Measurements from ENCODE around the gene S100A2.

Gene S100A2

GRCh38 chr1:153540394-153541361, 25.0 kb downstream of the S100A2 start, which contains the start of gene S100A5:
Gene S100A5, minus strand, starts transcription at chr1:153540934. Its CDS starts 743 bp downstream, at chr1:153540191.
- H3K36me3 Mint-ChIP-seq (ENCODE audit: low read depth), result no peaks in the 10 kb centered on the region
- peak within 1 kb of the TSS; percentile 84 to 99 (median 98) for H3K27ac Mint-ChIP-seq

GRCh38 chr1:153539395-153540093, 26.1 kb downstream of the S100A2 start:
- H3K4me3 Mint-ChIP-seq, result no peak overlapping the region
- peaks cover 4% of the 10 kb centered on the region for H3K27me3 Mint-ChIP-seq (ENCODE audit: low read depth)
- no peaks in the 10 kb centered on the region for H3K36me3 Mint-ChIP-seq (ENCODE audit: low read depth)
- no peaks in the 10 kb centered on the region for H3K9me3 Mint-ChIP-seq
- TF ChIP-seq CTCF (IDR thresholded peaks at IDR 0.05; ENCODE audit: unreplicated experiment in 3 of 3), result no peak
- H3K4me1 Mint-ChIP-seq, result peaks cover 50% of the 10 kb centered on the region
- peak overlapping the region in 2 of 3 experiments; percentile 84 to 98 for H3K27ac Mint-ChIP-seq

More at GRCh38 chr1:153540394-153541361, 25.0 kb downstream of the S100A2 start, which contains the start of gene S100A5:
- Mint-ChIP-seq H3K9me3 (no peaks in the 10 kb centered on the region), H3K4me3 (peak within 1 kb of the TSS in 2 of 3 experiments; percentile 29 to 32), H3K4me1 (peaks cover 57% of the 10 kb centered on the region), H3K27me3 (ENCODE audit: low read depth) (peaks cover 4% of the 10 kb centered on the region)
- no peak for TF ChIP-seq CTCF (IDR thresholded peaks at IDR 0.05; ENCODE audit: unreplicated experiment in 3 of 3)

- no peaks in the 10 kb centered on the region for H3K9me3 Mint-ChIP-seq
- no peaks in the 10 kb centered on the region for H3K36me3 Mint-ChIP-seq (ENCODE audit: low read depth)
- peaks cover 52% of the 10 kb centered on the region for H3K4me1 Mint-ChIP-seq
- H3K4me3 Mint-ChIP-seq, result no peak overlapping the region
- H3K27me3 Mint-ChIP-seq (ENCODE audit: low read depth), result peaks cover 4% of the 10 kb centered on the region
- no peak for TF ChIP-seq CTCF (IDR thresholded peaks at IDR 0.05; ENCODE audit: unreplicated experiment in 3 of 3)
- H3K27ac Mint-ChIP-seq, result peak overlapping the region; percentile 37 to 77 (median 59)
These were observed 27.3 kb downstream of the S100A2 start for GRCh38 chr1:153538315-153538821.

GRCh38 chr1:153537376-153537730, 28.3 kb downstream of the S100A2 start:
- no peak overlapping the region for H3K27ac Mint-ChIP-seq
- H3K27me3 Mint-ChIP-seq (ENCODE audit: low read depth), result peaks cover 4% of the 10 kb centered on the region
- no peaks in the 10 kb centered on the region for H3K9me3 Mint-ChIP-seq
- no peak overlapping the region for H3K4me3 Mint-ChIP-seq
- no peaks in the 10 kb centered on the region for H3K36me3 Mint-ChIP-seq (ENCODE audit: low read depth)
- H3K4me1 Mint-ChIP-seq, result peaks cover 52% of the 10 kb centered on the region
- TF ChIP-seq CTCF (IDR thresholded peaks at IDR 0.05; ENCODE audit: unreplicated experiment in 3 of 3), result no peak

GRCh38 chr1:153536671-153537375, 28.8 kb downstream of the S100A2 start:
- no peak overlapping the region for H3K4me3 Mint-ChIP-seq
- peak overlapping the region in 1 of 3 experiments; percentile 31 for H3K27ac Mint-ChIP-seq
- no peak for TF ChIP-seq CTCF (IDR thresholded peaks at IDR 0.05; ENCODE audit: unreplicated experiment in 3 of 3)
- peaks cover 51% of the 10 kb centered on the region for H3K4me1 Mint-ChIP-seq
- no peaks in the 10 kb centered on the region for H3K36me3 Mint-ChIP-seq (ENCODE audit: low read depth)
- H3K9me3 Mint-ChIP-seq, result no peaks in the 10 kb centered on the region
- H3K27me3 Mint-ChIP-seq (ENCODE audit: low read depth), result peaks cover 4% of the 10 kb centered on the region
